Neural cell (in vitro differentiated cells): ENCODE results near the gene COL19A1.
"Not testable (repeated sequence)": the region's sequence is repeated elsewhere in the genome, so short reads cannot be mapped to it uniquely, and the experiment has no call there.

Experiments
- CTCF ChIP-seq: fragments of 450-650 bp; IDR thresholded peaks from 2 replicates; pipeline ENCODE4 v1.5.1; 2014; ENCODE audit warnings: antibody characterized with exemption, mild to moderate bottlenecking, moderate library complexity; ENCODE audit not compliant: poor library complexity, severe bottlenecking
- EP300 ChIP-seq: fragments of 450-650 bp; conservative IDR thresholded peaks from 2 replicates; pipeline ENCODE4 v1.6.1; 2014; ENCODE audit warnings: antibody characterized with exemption, mild to moderate bottlenecking, moderate library complexity; ENCODE audit not compliant: poor library complexity, severe bottlenecking
- EZH2 ChIP-seq: fragments of 200-600, 300-800 bp; shearing (Covaris generic), sonication (generic); IDR thresholded peaks from 2 replicates; pipeline ENCODE4 v1.6.1; 2014; ENCODE audit warnings: antibody characterized with exemption, low read length, borderline replicate concordance, mild to moderate bottlenecking; ENCODE audit not compliant: insufficient read depth, poor library complexity, severe bottlenecking
- MXI1 ChIP-seq: fragments of 450-650 bp; conservative IDR thresholded peaks from 2 replicates; pipeline ENCODE4 v1.6.1; 2014; ENCODE audit warnings: antibody characterized with exemption, mild to moderate bottlenecking; ENCODE audit not compliant: poor library complexity, severe bottlenecking
- POLR2AphosphoS5 ChIP-seq: IDR thresholded peaks from 2 replicates; pipeline ENCODE4 v1.6.1; 2012
- RAD21 ChIP-seq: fragments of 450-650 bp; conservative IDR thresholded peaks from 2 replicates; pipeline ENCODE4 v1.6.1; 2014; ENCODE audit warnings: antibody characterized with exemption, mild to moderate bottlenecking, moderate library complexity
- REST ChIP-seq: IDR thresholded peaks from 2 replicates; pipeline ENCODE4 v1.6.1; 2012; ENCODE audit warnings: borderline replicate concordance
- TAF1 ChIP-seq: IDR thresholded peaks from 2 replicates; pipeline ENCODE4 v1.6.1; 2012; ENCODE audit warnings: low read depth

- TF ChIP-seq CTCF, EP300, POLR2AphosphoS5, TAF1, RAD21, EZH2, MXI1, REST: not testable (repeated sequence)
These were observed 26.2 kb downstream of the COL19A1 start for GRCh38 chr6:69892561-69892960.
